Nephron (organoid): Measurements from ENCODE around the gene KCNF1.

Experiments used
- H3K27ac Mint-ChIP-seq, 3 experiments: 2 replicates each; pipeline ENCODE4 v1.8.0; 2020; ENCODE audit warnings: mixed read lengths in 3 of 3, mild to moderate bottlenecking in 2 of 3, moderate library complexity in 1 of 3
- H3K27me3 Mint-ChIP-seq: 2 replicates; pipeline ENCODE4 v1.8.0; 2021; ENCODE audit warnings: low read depth, mild to moderate bottlenecking, moderate library complexity, mixed read lengths
- H3K36me3 Mint-ChIP-seq: 2 replicates; pipeline ENCODE4 v1.8.0; 2020; ENCODE audit warnings: low read depth, mixed read lengths
- H3K4me1 Mint-ChIP-seq: 2 replicates; pipeline ENCODE4 v1.8.0; 2020; ENCODE audit warnings: mixed read lengths
- H3K4me3 Mint-ChIP-seq, 3 experiments: 2 replicates each; pipeline ENCODE4 v1.8.0; 2020; ENCODE audit warnings: mild to moderate bottlenecking in 3 of 3, mixed read lengths in 3 of 3, moderate library complexity in 2 of 3
- H3K9me3 Mint-ChIP-seq: 2 replicates; pipeline ENCODE4 v1.8.0; 2020; ENCODE audit warnings: mixed read lengths
- CTCF ChIP-seq, 3 experiments: fragments of 200-600 bp; sonication (generic); IDR thresholded peaks; one replicate each; pipeline ENCODE4 v1.5.0; 2021; ENCODE audit warnings: antibody characterized with exemption in 3 of 3; ENCODE audit not compliant: unreplicated experiment in 3 of 3

KCNF1 gene

GRCh38 chr2:10883066-10883465 lies 28.7 kb upstream of the KCNF1 start:
- Mint-ChIP-seq H3K9me3 (no peaks in the 10 kb centered on the region), H3K4me1 (peaks cover 42% of the 10 kb centered on the region), H3K27me3 (peaks cover 5% of the 10 kb centered on the region), H3K4me3 (peak overlapping the region in 1 of 3 experiments; percentile 22), H3K27ac (peak overlapping the region; percentile 83 to 93 (median 93)), H3K36me3 (no peaks in the 10 kb centered on the region)
- no peak for TF ChIP-seq CTCF (IDR thresholded peaks at IDR 0.05; ENCODE audit: unreplicated experiment in 3 of 3)

- TF ChIP-seq CTCF (IDR thresholded peaks at IDR 0.05; ENCODE audit: unreplicated experiment in 3 of 3), result no peak
- H3K4me3 Mint-ChIP-seq, result peak overlapping the region; percentile 2 to 31 (median 6)
Measured at GRCh38 chr2:10883801-10884478, 27.8 kb upstream of the KCNF1 start.

GRCh38 chr2:10884574-10884975 lies 27.2 kb upstream of the KCNF1 start:
- TF ChIP-seq CTCF (IDR thresholded peaks at IDR 0.05; ENCODE audit: unreplicated experiment in 3 of 3), result no peak
- Mint-ChIP-seq H3K27ac (peak overlapping the region; percentile 83 to 93 (median 93)), H3K4me3 (peak overlapping the region in 1 of 3 experiments; percentile 31), H3K4me1 (peaks cover 52% of the 10 kb centered on the region), H3K27me3 (no peaks in the 10 kb centered on the region), H3K36me3 (no peaks in the 10 kb centered on the region), H3K9me3 (no peaks in the 10 kb centered on the region)

More at GRCh38 chr2:10883801-10884478, 27.8 kb upstream of the KCNF1 start:
- Mint-ChIP-seq H3K27ac (peak overlapping the region; percentile 83 to 93 (median 93)), H3K36me3 (no peaks in the 10 kb centered on the region), H3K4me1 (peaks cover 47% of the 10 kb centered on the region), H3K27me3 (no peaks in the 10 kb centered on the region), H3K9me3 (no peaks in the 10 kb centered on the region)

- no peak for TF ChIP-seq CTCF (IDR thresholded peaks at IDR 0.05; ENCODE audit: unreplicated experiment in 3 of 3)
- H3K9me3 Mint-ChIP-seq, result no peaks in the 10 kb centered on the region
- no peak overlapping the region for H3K4me3 Mint-ChIP-seq
- H3K4me1 Mint-ChIP-seq, result peaks cover 56% of the 10 kb centered on the region
- H3K27ac Mint-ChIP-seq, result peak overlapping the region; percentile 83 to 93 (median 93)
- H3K36me3 Mint-ChIP-seq, result no peaks in the 10 kb centered on the region
- no peaks in the 10 kb centered on the region for H3K27me3 Mint-ChIP-seq
Measured at GRCh38 chr2:10885094-10885860, 26.5 kb upstream of the KCNF1 start.

GRCh38 chr2:10887476-10887875 lies 24.3 kb upstream of the KCNF1 start:
- H3K27ac Mint-ChIP-seq, result peak overlapping the region in 2 of 3 experiments; percentile 57 to 66
- no peak for TF ChIP-seq CTCF (IDR thresholded peaks at IDR 0.05; ENCODE audit: unreplicated experiment in 3 of 3)
- H3K4me3 Mint-ChIP-seq, result no peak overlapping the region
- no peaks in the 10 kb centered on the region for H3K36me3 Mint-ChIP-seq
- H3K4me1 Mint-ChIP-seq, result peaks cover 56% of the 10 kb centered on the region
- H3K9me3 Mint-ChIP-seq, result no peaks in the 10 kb centered on the region
- H3K27me3 Mint-ChIP-seq, result peaks cover 8% of the 10 kb centered on the region
